ENCODE measurements around the gene FAM240A. TPM values are rescaled to one million over a fixed set of nuclear protein-coding genes. Genes with fewer than 3 reads are reported as not detected.
A peak's percentile ranks its signal among the peaks of the same experiment; 100 is the strongest.

Gene FAM240A
- total and polyA plus RNA-seq, 7 experiments from 2014 or later: not detected

DNA sequence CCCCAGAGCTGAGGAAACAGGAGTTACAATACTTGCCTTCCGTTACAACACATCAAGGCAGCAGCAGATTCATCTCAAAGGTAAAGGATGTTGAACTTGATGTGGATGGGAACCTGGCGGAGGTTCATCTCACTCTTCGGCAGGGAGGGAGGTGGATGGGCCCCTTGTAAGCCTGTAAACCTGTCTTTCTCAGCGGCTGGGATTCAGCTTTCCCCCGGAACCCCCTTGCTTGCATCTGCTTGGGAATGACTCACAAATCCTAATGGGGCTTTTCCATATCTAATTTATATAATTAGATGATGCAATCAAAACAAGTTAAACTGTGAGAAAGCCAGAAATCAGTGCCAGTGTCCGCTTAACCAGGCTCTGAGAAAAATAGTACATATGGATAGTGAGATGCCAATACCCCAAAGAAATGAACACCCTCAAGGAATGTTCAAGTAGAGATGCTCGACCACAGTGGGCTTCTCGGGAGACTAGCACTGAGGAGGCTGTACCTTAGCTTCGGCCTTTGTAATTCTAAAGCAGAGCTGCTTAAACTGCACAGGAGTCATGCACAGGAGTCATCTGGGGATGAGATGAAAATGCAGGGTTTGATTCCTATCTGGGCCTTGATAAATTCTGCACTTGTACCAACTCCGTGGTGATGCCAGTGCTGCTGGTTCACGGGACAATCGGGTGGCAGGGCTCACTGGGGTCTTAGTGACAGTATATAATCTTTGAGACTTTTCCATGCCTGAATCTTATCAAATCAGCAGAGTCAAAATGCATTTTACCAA, 2.2 kb upstream of the FAM240A start:
- DNase-seq: no peak
- no peaks in the 10 kb centered on the region for H3K9me3 ChIP-seq (ENCODE audit: control insufficient read depth in 2 of 3, low read length in 3 of 3)
- intact Hi-C loops (cut with micrococcal nuclease): no loop called here
- Mint-ChIP-seq H3K27me3 (peaks cover 0 to 27% (median 6%) of the 10 kb centered on the region in 5 donors), H3K4me1 (peaks cover 0 to 3% (median 0%) of the 10 kb centered on the region in 7 donors), H3K27ac (no peak overlapping the region), H3K4me3 (no peak overlapping the region), H3K9me3 (no peaks in the 10 kb centered on the region), H3K36me3 (no peaks in the 10 kb centered on the region)
- ChIA-PET POLR2A (no interaction called here), CTCF (interaction anchor here (0.6 kb wide), 1 partner anchor 34 kb away, joined by 3 read pairs; no protein-coding TSS in a partner anchor)
- no peak for ATAC-seq
- H3K4me3 ChIP-seq (ENCODE audit: low read length): no peak overlapping the region
- H3K36me3 ChIP-seq (ENCODE audit: control insufficient read depth in 2 of 3, insufficient read depth in 3 of 3, low read length in 3 of 3): no peaks in the 10 kb centered on the region
- H3K27me3 ChIP-seq (ENCODE audit: control insufficient read depth in 2 of 2, insufficient read depth in 2 of 2, low read length in 2 of 2): no peaks in the 10 kb centered on the region
- no peak overlapping the region for H3K27ac ChIP-seq (ENCODE audit: low read depth, low read length)
- H3K4me1 ChIP-seq (ENCODE audit: control insufficient read depth in 2 of 2, insufficient read depth in 2 of 2, low read length in 2 of 2): no peaks in the 10 kb centered on the region

DNA sequence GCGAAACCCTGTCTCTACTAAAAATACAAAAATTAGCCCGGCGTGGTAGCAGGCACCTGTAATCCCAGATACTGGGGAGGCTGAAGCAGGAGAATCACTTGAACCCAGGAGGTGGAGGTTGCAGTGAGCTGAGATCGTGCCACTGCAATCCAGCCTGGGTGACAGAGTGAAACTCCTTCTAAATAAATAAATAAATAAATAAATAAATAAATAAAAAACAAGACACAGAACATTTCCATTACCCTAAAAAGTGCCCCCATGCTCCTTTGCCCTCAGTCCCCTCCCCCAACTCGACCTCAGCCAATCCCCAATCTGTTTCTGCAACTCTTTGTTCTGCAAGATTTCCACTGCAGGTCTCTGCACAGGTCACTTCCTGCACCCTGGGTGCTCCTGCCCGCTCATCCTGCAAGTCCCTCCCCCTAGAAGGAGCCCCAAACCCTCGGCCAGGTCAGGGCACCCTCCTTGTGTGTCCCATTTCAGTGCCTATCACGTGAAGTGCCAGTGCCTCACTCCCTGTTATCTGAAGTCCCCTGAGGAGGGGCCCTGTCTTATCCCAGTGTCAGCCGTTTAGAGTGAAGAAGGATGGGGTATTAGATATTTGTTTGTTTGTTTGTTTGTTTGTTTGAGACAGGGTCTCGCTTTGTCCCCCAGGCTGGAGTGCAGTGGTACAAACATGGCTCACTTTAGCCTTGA, 1.1 kb downstream of the FAM240A start:
- ChIA-PET POLR2A (no interaction called here), CTCF (no interaction called here)
- intact Hi-C loops (cut with micrococcal nuclease): no loop called here
- peaks cover 0 to 41% (median 12%) of the 10 kb centered on the region in 5 donors for H3K27me3 Mint-ChIP-seq
- H3K27ac Mint-ChIP-seq: peak overlapping the region in 1 of 9 donors; percentile 41
- Histone ChIP-seq H3K36me3 (ENCODE audit: control insufficient read depth in 2 of 3, insufficient read depth in 3 of 3, low read length in 3 of 3) (no peaks in the 10 kb centered on the region), H3K27me3 (ENCODE audit: control insufficient read depth in 2 of 2, insufficient read depth in 2 of 2, low read length in 2 of 2) (no peaks in the 10 kb centered on the region), H3K27ac (ENCODE audit: low read depth, low read length) (no peak overlapping the region), H3K4me1 (ENCODE audit: control insufficient read depth in 2 of 2, insufficient read depth in 2 of 2, low read length in 2 of 2) (no peaks in the 10 kb centered on the region), H3K9me3 (ENCODE audit: control insufficient read depth in 2 of 3, low read length in 3 of 3) (no peaks in the 10 kb centered on the region), H3K4me3 (ENCODE audit: low read length) (no peak overlapping the region)
- no peaks in the 10 kb centered on the region for H3K9me3 Mint-ChIP-seq
- no peaks in the 10 kb centered on the region for H3K36me3 Mint-ChIP-seq
- ATAC-seq: no peak
- no peak overlapping the region for H3K4me3 Mint-ChIP-seq
- no peak for DNase-seq
- H3K4me1 Mint-ChIP-seq: peaks cover 0 to 3% (median 0%) of the 10 kb centered on the region in 7 donors

DNA sequence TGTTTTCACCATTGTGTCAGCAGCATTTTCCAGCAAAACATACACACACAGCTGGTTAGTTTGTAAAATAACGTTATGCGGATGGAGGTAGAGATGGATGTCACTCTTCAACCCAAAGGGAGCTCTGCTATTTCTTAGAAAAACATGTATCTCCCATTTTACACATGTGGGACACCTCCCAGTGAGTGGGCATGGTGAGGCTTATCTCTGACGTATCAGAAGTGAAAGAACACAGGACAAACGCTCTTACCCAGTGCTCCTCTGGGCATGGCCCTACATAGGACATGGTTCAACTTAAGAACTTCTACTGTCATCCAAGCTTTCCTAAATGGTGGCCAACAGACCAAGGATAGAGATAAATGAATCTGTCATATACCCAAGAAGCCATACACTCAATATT, 2.1 kb downstream of the FAM240A start:
- no peak overlapping the region for H3K27ac Mint-ChIP-seq
- intact Hi-C loops (cut with micrococcal nuclease): no loop called here
- POLR2A ChIA-PET: no interaction called here
- peaks cover 0 to 45% (median 13%) of the 10 kb centered on the region in 5 donors for H3K27me3 Mint-ChIP-seq
- H3K4me3 ChIP-seq (ENCODE audit: low read length): no peak overlapping the region
- no peaks in the 10 kb centered on the region for H3K36me3 ChIP-seq (ENCODE audit: control insufficient read depth in 2 of 3, insufficient read depth in 3 of 3, low read length in 3 of 3)
- no peaks in the 10 kb centered on the region for H3K9me3 Mint-ChIP-seq
- no peaks in the 10 kb centered on the region for H3K4me1 ChIP-seq (ENCODE audit: control insufficient read depth in 2 of 2, insufficient read depth in 2 of 2, low read length in 2 of 2)
- no peak for ATAC-seq
- H3K36me3 Mint-ChIP-seq: no peaks in the 10 kb centered on the region
- H3K4me1 Mint-ChIP-seq: peaks cover 0 to 3% (median 0%) of the 10 kb centered on the region in 7 donors
- no peak for DNase-seq
- CTCF ChIA-PET: no interaction called here
- H3K4me3 Mint-ChIP-seq: no peak overlapping the region
- H3K27ac ChIP-seq (ENCODE audit: low read depth, low read length): no peak overlapping the region
- no peaks in the 10 kb centered on the region for H3K9me3 ChIP-seq (ENCODE audit: control insufficient read depth in 2 of 3, low read length in 3 of 3)
- no peaks in the 10 kb centered on the region for H3K27me3 ChIP-seq (ENCODE audit: control insufficient read depth in 2 of 2, insufficient read depth in 2 of 2, low read length in 2 of 2)

DNA sequence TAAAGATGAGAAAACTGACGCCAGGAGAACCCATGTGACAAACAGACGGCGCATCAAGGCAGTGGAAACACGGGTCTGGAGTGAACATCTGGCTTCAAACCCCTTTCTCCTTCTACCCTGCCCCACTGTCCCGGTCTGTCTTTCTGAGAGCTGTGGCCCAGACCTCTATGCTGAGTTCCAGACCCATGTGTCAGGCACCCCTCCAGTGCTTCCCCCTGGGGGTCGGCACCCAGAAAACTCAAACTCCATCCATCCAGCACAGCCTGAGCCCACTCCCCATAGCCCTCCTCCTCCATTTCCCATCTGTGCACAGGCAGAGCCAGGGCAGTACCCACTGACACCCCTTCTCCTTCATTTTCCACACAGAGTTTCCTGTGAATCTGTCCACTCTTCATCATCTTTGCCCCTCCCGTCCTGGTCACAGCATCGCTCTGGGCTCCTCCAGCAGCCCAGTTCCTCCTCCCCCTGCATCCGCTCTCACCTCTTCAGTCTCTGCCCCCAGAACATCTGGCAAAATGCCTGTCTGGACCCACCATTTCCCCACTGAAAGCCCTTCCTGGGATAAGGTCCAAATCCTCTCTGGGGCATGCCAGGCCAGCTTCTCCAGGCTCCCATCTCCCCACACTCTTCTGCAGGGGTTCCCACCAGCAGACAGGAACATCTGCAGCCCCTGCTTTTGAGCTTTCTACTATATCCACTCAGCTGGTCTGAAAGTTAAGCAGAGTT, 2.9 kb downstream of the FAM240A start:
- peaks cover 0 to 51% (median 13%) of the 10 kb centered on the region in 5 donors for H3K27me3 Mint-ChIP-seq
- POLR2A ChIA-PET: no interaction called here

DNA sequence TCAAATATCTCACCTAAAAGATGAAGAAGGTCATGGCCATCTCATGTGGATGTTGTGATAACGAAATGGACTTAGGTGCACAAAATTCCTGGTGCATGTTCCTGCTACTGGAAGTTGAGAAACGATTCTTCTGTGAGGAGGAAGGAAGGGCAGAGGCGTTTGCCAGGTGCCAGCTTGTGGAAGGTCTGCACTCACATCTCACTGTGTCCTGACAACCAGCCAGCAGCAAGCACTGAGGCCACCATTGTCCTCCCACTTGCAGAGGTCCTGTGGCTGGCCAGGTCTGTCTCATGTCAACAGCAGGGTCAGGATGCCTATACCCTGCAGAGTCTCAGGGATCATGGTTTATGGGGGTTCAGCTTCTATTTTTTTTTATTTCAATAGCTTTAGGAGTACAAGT, 3.7 kb downstream of the FAM240A start:
- ATAC-seq (no peak), DNase-seq (no peak)
- Mint-ChIP-seq H3K9me3 (no peaks in the 10 kb centered on the region), H3K27ac (no peak overlapping the region), H3K4me1 (peaks cover 0 to 3% (median 0%) of the 10 kb centered on the region in 7 donors), H3K4me3 (no peak overlapping the region), H3K27me3 (peaks cover 0 to 54% (median 10%) of the 10 kb centered on the region in 5 donors), H3K36me3 (no peaks in the 10 kb centered on the region)
- no peaks in the 10 kb centered on the region for H3K9me3 ChIP-seq (ENCODE audit: control insufficient read depth in 2 of 3, low read length in 3 of 3)
- ChIA-PET CTCF (interaction anchor here (1.0 kb wide), 1 partner anchor 14 kb away, joined by 3 read pairs; no protein-coding TSS in a partner anchor), POLR2A (no interaction called here)
- no peaks in the 10 kb centered on the region for H3K4me1 ChIP-seq (ENCODE audit: control insufficient read depth in 2 of 2, insufficient read depth in 2 of 2, low read length in 2 of 2)
- no peaks in the 10 kb centered on the region for H3K27me3 ChIP-seq (ENCODE audit: control insufficient read depth in 2 of 2, insufficient read depth in 2 of 2, low read length in 2 of 2)
- H3K36me3 ChIP-seq (ENCODE audit: control insufficient read depth in 2 of 3, insufficient read depth in 3 of 3, low read length in 3 of 3): no peaks in the 10 kb centered on the region
- intact Hi-C loops (cut with micrococcal nuclease): no loop called here
- H3K27ac ChIP-seq (ENCODE audit: low read depth, low read length): no peak overlapping the region
- no peak overlapping the region for H3K4me3 ChIP-seq (ENCODE audit: low read length)

More for the DNA sequence above, 2.9 kb downstream of the FAM240A start:
- Mint-ChIP-seq H3K4me3 (no peak overlapping the region), H3K27ac (no peak overlapping the region), H3K4me1 (peaks cover 0 to 3% (median 0%) of the 10 kb centered on the region in 7 donors), H3K36me3 (no peaks in the 10 kb centered on the region), H3K9me3 (no peaks in the 10 kb centered on the region)
- CTCF ChIA-PET: no interaction called here
- no peak overlapping the region for H3K27ac ChIP-seq (ENCODE audit: low read depth, low read length)
- H3K4me1 ChIP-seq (ENCODE audit: control insufficient read depth in 2 of 2, insufficient read depth in 2 of 2, low read length in 2 of 2): no peaks in the 10 kb centered on the region
- no peaks in the 10 kb centered on the region for H3K27me3 ChIP-seq (ENCODE audit: control insufficient read depth in 2 of 2, insufficient read depth in 2 of 2, low read length in 2 of 2)
- H3K4me3 ChIP-seq (ENCODE audit: low read length): no peak overlapping the region
- ATAC-seq: no peak
- H3K36me3 ChIP-seq (ENCODE audit: control insufficient read depth in 2 of 3, insufficient read depth in 3 of 3, low read length in 3 of 3): no peaks in the 10 kb centered on the region
- H3K9me3 ChIP-seq (ENCODE audit: control insufficient read depth in 2 of 3, low read length in 3 of 3): no peaks in the 10 kb centered on the region
- intact Hi-C loops (cut with micrococcal nuclease): no loop called here
- DNase-seq: no peak

DNA sequence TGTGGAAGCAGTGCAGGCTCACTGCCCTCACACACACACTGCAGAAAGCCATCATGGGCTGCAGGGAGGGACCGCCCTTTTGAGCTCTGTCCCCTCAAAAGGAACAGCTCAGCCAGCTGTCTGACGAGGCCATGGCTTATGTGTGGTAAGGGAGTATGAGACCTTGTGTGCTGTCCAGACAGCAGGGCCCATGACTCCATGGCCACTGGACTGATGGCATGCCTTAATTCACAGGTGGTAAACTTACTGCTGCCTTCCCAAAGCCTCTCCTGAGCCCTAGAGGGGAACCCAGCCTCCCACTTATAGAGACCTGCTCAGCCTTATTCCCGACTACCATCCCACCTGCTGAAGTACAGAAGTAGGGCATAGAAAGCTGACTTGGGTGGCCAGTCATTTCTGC, 5.6 kb downstream of the FAM240A start:
- Histone ChIP-seq H3K9me3 (ENCODE audit: control insufficient read depth in 2 of 3, low read length in 3 of 3) (no peaks in the 10 kb centered on the region), H3K27ac (ENCODE audit: low read depth, low read length) (no peak overlapping the region), H3K27me3 (ENCODE audit: control insufficient read depth in 2 of 2, insufficient read depth in 2 of 2, low read length in 2 of 2) (no peaks in the 10 kb centered on the region), H3K4me3 (ENCODE audit: low read length) (no peak overlapping the region), H3K36me3 (ENCODE audit: control insufficient read depth in 2 of 3, insufficient read depth in 3 of 3, low read length in 3 of 3) (no peaks in the 10 kb centered on the region), H3K4me1 (ENCODE audit: control insufficient read depth in 2 of 2, insufficient read depth in 2 of 2, low read length in 2 of 2) (no peaks in the 10 kb centered on the region)
- no peak for DNase-seq
- ATAC-seq: no peak
- POLR2A ChIA-PET: no interaction called here
- Mint-ChIP-seq H3K36me3 (no peaks in the 10 kb centered on the region), H3K9me3 (no peaks in the 10 kb centered on the region), H3K4me3 (no peak overlapping the region), H3K27ac (no peak overlapping the region), H3K27me3 (peaks cover 0 to 60% (median 8%) of the 10 kb centered on the region in 5 donors), H3K4me1 (peaks cover 0 to 3% (median 0%) of the 10 kb centered on the region in 7 donors)
- CTCF ChIA-PET: no interaction called here
- intact Hi-C loops (cut with micrococcal nuclease): no loop called here
